CD1c-positive myeloid dendritic cell (primary cell): ENCODE measurements around the gene ITGB2.
A peak's percentile ranks its signal among the peaks of the same experiment; 100 is the strongest.

ENCODE experiments used
- DNase-seq: peaks from one replicate; pipeline ENCODE4 v3.0.0-alpha.2; 2016; ENCODE audit errors: extremely low spot score

The ITGB2 gene

DNA sequence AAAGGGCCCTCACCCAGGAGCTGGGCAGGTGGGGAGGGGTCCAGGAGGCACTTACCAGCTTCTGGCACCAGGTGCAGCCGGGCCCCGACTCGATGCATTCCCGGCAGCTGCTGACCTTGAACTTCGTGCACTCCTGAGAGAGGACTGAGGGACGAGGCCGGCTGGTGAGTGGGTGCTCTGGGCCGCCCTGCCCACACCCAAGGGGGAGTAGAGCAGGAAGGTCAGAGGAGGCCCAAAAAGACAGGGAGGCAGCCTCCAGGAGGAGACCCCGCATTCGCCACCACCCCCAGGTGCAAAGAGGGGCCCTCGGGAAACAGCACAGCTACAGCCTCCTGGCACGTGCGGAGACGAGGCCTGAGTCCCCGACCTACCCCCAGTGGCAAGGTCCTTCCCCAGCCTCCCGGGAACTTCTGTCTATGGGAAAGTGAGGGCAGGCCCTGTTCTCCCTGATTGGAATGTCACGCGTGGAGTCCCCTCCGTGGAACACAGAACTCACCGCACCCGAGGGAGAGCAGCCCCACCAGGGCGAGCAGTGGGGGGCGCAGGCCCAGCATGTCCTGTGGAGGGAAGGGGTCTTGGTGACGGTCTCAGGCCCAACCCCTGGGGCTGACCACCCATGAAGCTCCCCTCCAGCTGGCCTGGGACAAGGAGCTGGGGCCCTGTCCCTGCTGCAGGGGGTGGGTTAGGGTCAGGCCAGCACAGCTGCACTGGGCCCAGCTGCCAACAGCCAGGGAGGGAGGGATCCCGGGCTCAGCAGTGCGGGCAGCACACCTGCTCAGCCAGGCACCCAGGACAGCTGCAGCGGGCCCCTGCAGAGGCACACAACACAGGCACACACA, 10.3 kb downstream of the ITGB2 start:
- no peak for DNase-seq

GRCh38 chr21:44909719-44910118, 11.0 kb downstream of the ITGB2 start:
- DNase-seq, result no peak

DNA sequence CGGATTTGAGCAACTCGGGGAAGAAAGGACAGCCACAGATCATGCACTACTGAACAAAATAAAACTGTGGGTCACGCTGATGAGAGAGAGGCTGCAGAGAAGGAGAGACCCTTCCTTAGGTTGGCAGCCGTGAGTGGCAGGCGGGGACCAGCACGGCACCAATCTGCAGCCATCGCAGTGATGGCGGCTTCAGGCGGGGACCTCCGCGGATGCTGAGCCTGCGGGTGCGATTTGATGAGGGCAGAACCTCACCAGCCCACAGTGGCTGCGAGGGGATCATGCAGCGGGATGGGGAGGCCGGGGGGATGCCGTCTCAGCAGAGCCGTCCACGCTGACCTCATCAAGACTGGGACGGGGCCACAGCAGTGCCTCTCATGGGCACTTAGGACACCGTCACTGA, 11.8 kb downstream of the ITGB2 start:
- DNase-seq, result no peak

GRCh38 chr21:44907966-44908895, 12.5 kb downstream of the ITGB2 start:
- peak; percentile 95 for DNase-seq

DNA sequence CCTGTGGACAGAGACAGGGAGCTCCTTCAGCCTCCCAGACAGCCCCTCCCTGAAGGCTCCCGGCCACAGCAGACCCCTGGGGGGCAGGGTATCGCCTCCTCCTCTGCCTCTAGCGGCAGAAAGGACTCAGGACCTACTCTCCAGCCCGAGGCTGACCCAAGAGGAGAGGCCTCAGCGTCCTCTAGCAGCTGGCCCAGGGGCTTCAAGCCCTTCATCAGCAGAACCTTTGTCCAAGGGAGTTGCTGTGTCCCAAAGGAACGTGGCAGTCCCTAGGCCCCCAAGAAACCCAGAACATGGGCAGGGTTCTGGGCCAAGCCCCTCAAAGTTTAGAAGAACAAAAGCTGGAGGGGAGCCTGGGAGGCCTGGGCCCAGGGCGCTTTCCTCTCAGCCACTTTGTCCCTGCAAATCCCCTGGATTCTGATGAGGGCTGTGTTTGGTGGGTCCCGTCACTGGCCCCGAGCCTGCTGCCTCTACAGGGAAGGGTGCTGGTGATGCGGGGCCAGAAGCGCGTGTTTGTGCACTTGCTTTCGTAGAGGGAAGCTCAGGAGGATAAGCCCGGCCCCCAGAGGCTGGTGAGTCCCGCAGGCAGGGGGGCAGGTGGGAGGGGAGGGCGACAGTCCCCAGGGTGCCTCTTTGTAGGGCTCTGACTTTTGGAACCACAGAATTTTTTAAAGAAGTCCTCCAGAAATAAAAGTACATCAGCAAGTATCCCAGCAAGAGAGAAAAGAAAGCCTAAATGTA, 13.3 kb downstream of the ITGB2 start:
- DNase-seq, result no peak

GRCh38 chr21:44905728-44906090, 15.0 kb downstream of the ITGB2 start:
- peak; percentile 48 for DNase-seq

DNA sequence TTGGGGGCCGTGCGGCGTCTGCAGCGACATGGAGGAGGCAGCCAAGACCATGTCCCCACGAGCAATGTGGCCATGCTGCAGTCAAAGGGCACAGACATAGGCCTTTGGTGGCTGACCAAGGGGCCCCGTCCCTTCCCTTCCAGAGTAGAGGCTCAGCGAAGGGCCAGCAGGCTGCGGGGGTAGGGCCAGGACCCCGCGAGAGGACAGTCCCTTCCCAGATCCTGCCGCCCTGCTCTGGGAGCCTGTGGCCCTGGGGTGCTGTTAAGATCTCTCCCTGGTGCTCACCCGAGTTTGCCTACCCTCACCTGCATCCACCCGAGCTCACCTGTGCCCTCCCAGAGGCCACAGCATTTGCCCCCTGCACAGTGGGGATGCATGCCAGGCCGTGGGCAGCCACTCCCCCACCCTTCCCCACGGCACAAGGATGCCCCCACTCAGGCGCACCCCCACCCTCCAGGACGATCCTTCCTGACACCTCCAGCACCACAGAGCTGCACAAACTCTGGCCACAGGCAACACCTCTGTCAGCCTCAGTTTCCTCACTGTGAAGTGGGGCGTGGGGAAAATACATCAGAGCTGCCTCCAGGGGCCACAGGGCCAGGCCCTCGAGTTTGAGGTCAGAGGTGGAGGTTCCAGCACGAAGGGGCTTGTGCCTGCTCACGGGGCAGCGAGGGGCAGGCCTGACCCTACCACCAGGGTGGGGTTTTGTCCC, 15.5 kb downstream of the ITGB2 start:
- no peak for DNase-seq

- no peak for DNase-seq
Measured at GRCh38 chr21:44904141-44904923, 16.4 kb downstream of the ITGB2 start.

DNA sequence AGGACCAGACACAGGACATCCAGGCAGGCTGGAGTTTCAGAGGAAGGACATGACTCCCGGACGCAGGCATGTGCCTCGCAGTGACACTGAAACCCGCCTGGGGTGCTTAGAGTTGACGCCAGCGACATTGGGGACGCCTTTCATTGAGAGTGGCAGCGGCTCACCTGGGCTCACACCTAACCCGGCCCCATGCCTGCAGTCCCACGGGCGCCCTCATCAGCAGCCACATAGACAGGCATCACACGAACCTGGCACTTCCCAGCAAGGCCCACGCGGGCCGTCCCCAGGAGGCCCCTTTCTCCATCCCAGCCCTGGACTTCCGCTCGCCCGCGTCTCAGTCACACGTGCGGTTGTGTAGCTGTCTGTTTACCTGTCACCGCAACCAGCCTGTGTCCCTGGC, 17.0 kb downstream of the ITGB2 start:
- DNase-seq, result no peak

DNA sequence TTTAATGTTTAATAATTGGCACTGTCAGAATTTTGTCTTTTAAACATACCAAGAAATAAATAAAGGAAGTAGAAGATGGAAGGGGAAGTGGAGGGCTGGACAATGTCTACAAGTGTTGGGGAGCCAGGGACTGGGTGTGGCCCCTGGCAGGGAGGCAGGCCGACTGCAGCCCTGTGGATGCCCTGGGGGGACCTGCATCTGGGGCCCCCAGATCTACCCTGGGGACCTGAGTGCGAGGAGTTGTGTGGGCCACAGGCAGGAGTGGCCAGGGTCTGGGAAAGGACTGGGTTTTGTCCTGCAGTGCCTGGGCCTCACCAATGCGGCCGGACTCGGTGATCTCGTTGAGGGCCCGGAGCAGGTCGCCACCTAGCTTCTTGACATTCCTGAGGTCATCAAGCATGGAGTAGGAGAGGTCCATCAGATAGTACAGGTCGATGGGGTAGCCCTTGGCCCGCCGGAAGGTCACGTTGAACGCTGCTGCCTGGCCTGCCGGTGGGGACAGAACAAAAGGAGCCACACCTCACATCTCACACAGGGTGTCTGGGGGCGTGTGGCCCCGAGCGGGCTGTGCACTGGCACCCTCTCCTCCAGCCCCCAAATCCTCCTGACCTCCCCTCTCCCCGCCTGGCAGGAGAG, 17.5 kb downstream of the ITGB2 start:
- DNase-seq, result peak; percentile 59

DNA sequence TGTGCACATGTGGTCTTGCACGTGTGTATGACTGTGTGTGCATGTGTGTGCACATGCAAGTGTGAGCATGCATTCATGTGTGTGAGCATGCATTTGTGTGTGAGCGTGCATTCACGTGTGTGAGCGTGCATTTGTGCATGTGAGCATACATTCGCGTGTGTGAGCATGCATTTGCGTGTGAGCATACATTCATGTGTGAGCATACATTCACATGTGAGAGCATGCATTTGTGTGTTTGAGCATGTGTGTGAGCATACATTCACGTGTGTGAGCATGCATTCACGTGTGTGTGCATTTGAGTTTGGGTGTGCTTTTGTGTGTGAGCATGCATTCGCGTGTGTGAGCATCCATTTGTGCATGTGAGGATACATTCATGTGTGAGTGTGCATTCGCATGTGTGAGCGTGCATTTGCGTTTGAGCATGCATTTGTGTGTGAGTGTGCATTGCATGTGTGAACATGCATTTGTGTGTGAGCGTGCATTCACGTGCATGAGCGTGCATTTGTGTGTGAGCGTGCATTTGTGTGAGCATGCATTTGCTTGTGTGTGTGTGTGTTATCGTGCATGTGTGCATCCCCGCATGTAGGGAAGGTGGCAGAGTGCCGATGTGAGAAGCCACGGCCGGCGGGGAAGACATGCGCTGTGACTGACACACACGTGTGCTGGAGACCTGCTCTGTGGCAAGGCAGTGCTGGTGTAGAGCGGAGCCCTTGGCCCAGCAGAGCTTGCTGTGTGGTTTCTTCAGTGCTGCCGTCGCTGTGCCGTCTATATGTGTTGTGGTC, 18.2 kb downstream of the ITGB2 start:
- DNase-seq, result no peak

- DNase-seq, result no peak
Measured at GRCh38 chr21:44901391-44902074, 19.2 kb downstream of the ITGB2 start.

DNA sequence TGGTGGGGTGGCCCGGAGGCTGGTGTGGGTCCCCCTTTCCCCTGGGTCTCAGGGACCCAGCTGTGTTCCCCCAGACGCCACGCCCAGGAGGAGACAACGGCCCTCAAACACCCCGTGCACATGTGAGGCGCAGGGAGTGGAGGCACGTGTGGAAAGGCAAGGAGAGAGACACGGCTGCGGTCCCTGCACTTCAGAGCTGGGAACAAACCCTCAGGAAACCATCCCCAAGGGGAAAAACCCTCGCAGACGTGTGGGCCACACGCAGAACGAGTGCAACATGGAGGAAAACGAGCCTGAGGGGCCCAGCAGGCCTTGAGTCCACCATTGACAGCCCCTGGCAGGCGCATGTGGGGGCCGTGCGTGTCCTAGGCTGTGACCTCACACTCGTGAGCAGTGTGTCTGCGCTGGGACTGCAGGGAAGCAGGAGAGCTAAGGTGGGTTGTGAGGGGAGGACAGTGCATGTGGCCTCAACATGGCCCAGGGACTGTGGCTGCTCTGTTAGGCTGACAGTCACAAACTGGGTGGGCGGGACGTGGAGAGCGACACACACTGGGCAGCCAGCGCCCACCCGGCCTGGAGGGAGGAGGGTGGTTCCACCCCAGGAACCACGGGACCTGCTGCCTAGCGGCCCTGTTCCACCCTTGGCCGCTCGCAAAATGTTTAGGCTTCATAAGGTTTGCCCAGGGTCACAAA, 20.0 kb downstream of the ITGB2 start:
- no peak for DNase-seq

- DNase-seq, result no peak
Measured at GRCh38 chr21:44899768-44900558, 20.7 kb downstream of the ITGB2 start.

GRCh38 chr21:44898851-44899767, 21.6 kb downstream of the ITGB2 start:
- no peak for DNase-seq

- DNase-seq, result no peak
Measured at GRCh38 chr21:44898011-44898488, 22.6 kb downstream of the ITGB2 start.
